GM19467 (cell line): Measurements from ENCODE around the gene PCDHGA11.
"Not testable (repeated sequence)": the region's sequence is repeated elsewhere in the genome, so short reads cannot be mapped to it uniquely, and the experiment has no call there.

Source experiments
- ATAC-seq: cut with Tn5 transposase; IDR thresholded peaks from one replicate; pipeline ENCODE4 v1.9.1; 2021; ENCODE audit warnings: mild to moderate bottlenecking, moderate library complexity; ENCODE audit not compliant: unreplicated experiment

The PCDHGA11 gene

GRCh38 chr5:141398608-141399007 is 22.2 kb upstream of the PCDHGA11 start:
- ATAC-seq, result no peak

- no peak for ATAC-seq
Observed at GRCh38 chr5:141399555-141400258, 21.1 kb upstream of the PCDHGA11 start.

GRCh38 chr5:141402553-141403243 is 18.2 kb upstream of the PCDHGA11 start, which contains the start of gene PCDHGA9:
PCDHGA9 (plus strand) TSS chr5:141402778; CDS start chr5:141402953, 175 bp downstream.
- ATAC-seq, result no peak

- no peak for ATAC-seq
Observed at GRCh38 chr5:141403387-141403786, 17.5 kb upstream of the PCDHGA11 start.

GRCh38 chr5:141407790-141408505 is 12.9 kb upstream of the PCDHGA11 start, which contains the start of gene PCDHGB6:
PCDHGB6 (plus strand) TSS chr5:141408021; CDS start chr5:141408203, 182 bp downstream.
- not testable (repeated sequence) for ATAC-seq

- no peak for ATAC-seq
Observed at GRCh38 chr5:141409598-141410306, 11.1 kb upstream of the PCDHGA11 start.

GRCh38 chr5:141411575-141411974 is 9.3 kb upstream of the PCDHGA11 start:
- ATAC-seq, result no peak

GRCh38 chr5:141412854-141413539 is 7.9 kb upstream of the PCDHGA11 start, which contains the start of gene PCDHGA10:
PCDHGA10 (plus strand) TSS chr5:141412987; CDS start chr5:141413176, 189 bp downstream.
- ATAC-seq, result peak; percentile 66

GRCh38 chr5:141413540-141414069 is 7.2 kb upstream of the PCDHGA11 start:
- no peak for ATAC-seq

- ATAC-seq, result not testable (repeated sequence)
Observed at GRCh38 chr5:141414548-141415274, 6.1 kb upstream of the PCDHGA11 start.

GRCh38 chr5:141415275-141415618 is 5.6 kb upstream of the PCDHGA11 start:
- ATAC-seq, result not testable (repeated sequence)

GRCh38 chr5:141417494-141418172 is 3.2 kb upstream of the PCDHGA11 start, which contains the start of gene PCDHGB7:
PCDHGB7 (plus strand) TSS chr5:141417677; CDS start chr5:141417860, 183 bp downstream.
- ATAC-seq, result peak; percentile 75

- no peak for ATAC-seq
Observed at GRCh38 chr5:141419074-141419880, 1.6 kb upstream of the PCDHGA11 start.

GRCh38 chr5:141421489-141421855 is 621 bp downstream of the PCDHGA11 start:
- no peak for ATAC-seq

GRCh38 chr5:141422742-141423291 is 2.0 kb downstream of the PCDHGA11 start:
- ATAC-seq, result no peak

GRCh38 chr5:141427783-141428426 is 7.1 kb downstream of the PCDHGA11 start:
- no peak for ATAC-seq
